ENCODE measurements around the gene CAPN13.

The CAPN13 gene

GRCh38 chr2:30680121-30680520, 127.1 kb downstream of the CAPN13 start:
- POLR2A ChIA-PET, result no interaction called here
- CTCF ChIA-PET, result interaction anchor here (1.1 kb wide), 1 partner anchor 31 kb away, joined by 3 read pairs; no protein-coding TSS in a partner anchor
- 100% methylated on average over 2 of the region's 3 CpGs for WGBS (ENCODE audit: insufficient coverage)
- no peak overlapping the region for H3K27ac ChIP-seq (ENCODE audit: insufficient read depth in 1 of 2, low read depth in 1 of 2, low read length in 2 of 2, poor library complexity in 1 of 2, severe bottlenecking in 2 of 2)
- H3K4me3 ChIP-seq (ENCODE audit: control insufficient read depth in 1 of 7, extremely low read depth in 1 of 7, insufficient read depth in 4 of 7, low read depth in 2 of 7, low read length in 6 of 7), result no peak overlapping the region
- no peak for DNase-seq
- no peaks in the 10 kb centered on the region for H3K4me1 ChIP-seq (ENCODE audit: control extremely low read depth in 1 of 4, control insufficient read depth in 4 of 4, insufficient read depth in 4 of 4, low read length in 3 of 4)
- no peaks in the 10 kb centered on the region for H3K9me3 ChIP-seq (ENCODE audit: control extremely low read depth in 1 of 5, control insufficient read depth in 4 of 5, insufficient read depth in 2 of 5, low read depth in 1 of 5, low read length in 4 of 5)
- H3K27me3 ChIP-seq (replicated peaks in 2 of 5; ENCODE audit: control insufficient read depth in 4 of 5, insufficient read depth in 5 of 5, low read length in 4 of 5), result peaks cover 0 to 3% (median 0%) of the 10 kb centered on the region in 5 experiments
- H3K36me3 ChIP-seq (ENCODE audit: control insufficient read depth in 4 of 4, insufficient read depth in 4 of 4, low read length in 3 of 4), result no peaks in the 10 kb centered on the region

GRCh38 chr2:30679426-30680088, 127.7 kb downstream of the CAPN13 start:
- POLR2A ChIA-PET, result no interaction called here

GRCh38 chr2:30678410-30679137, 128.7 kb downstream of the CAPN13 start:
- Histone ChIP-seq H3K4me3 (ENCODE audit: control insufficient read depth in 1 of 7, extremely low read depth in 1 of 7, insufficient read depth in 4 of 7, low read depth in 2 of 7, low read length in 6 of 7) (no peak overlapping the region), H3K9me3 (ENCODE audit: control extremely low read depth in 1 of 5, control insufficient read depth in 4 of 5, insufficient read depth in 2 of 5, low read depth in 1 of 5, low read length in 4 of 5) (no peaks in the 10 kb centered on the region), H3K4me1 (ENCODE audit: control extremely low read depth in 1 of 4, control insufficient read depth in 4 of 4, insufficient read depth in 4 of 4, low read length in 3 of 4) (no peaks in the 10 kb centered on the region), H3K27ac (ENCODE audit: insufficient read depth in 1 of 2, low read depth in 1 of 2, low read length in 2 of 2, poor library complexity in 1 of 2, severe bottlenecking in 2 of 2) (no peak overlapping the region), H3K27me3 (replicated peaks in 2 of 5; ENCODE audit: control insufficient read depth in 4 of 5, insufficient read depth in 5 of 5, low read length in 4 of 5) (peaks cover 0 to 3% (median 0%) of the 10 kb centered on the region in 5 experiments), H3K36me3 (ENCODE audit: control insufficient read depth in 4 of 4, insufficient read depth in 4 of 4, low read length in 3 of 4) (no peaks in the 10 kb centered on the region)
- DNase-seq, result no peak
- 100% methylated on average over 4 of the region's 11 CpGs for WGBS (ENCODE audit: insufficient coverage)
- ChIA-PET POLR2A (no interaction called here), CTCF (no interaction called here)

More at GRCh38 chr2:30679426-30680088, 127.7 kb downstream of the CAPN13 start:
- WGBS (ENCODE audit: insufficient coverage), result 89% methylated on average over 11 of the region's 12 CpGs
- Histone ChIP-seq H3K4me1 (ENCODE audit: control extremely low read depth in 1 of 4, control insufficient read depth in 4 of 4, insufficient read depth in 4 of 4, low read length in 3 of 4) (no peaks in the 10 kb centered on the region), H3K27ac (ENCODE audit: insufficient read depth in 1 of 2, low read depth in 1 of 2, low read length in 2 of 2, poor library complexity in 1 of 2, severe bottlenecking in 2 of 2) (no peak overlapping the region), H3K9me3 (ENCODE audit: control extremely low read depth in 1 of 5, control insufficient read depth in 4 of 5, insufficient read depth in 2 of 5, low read depth in 1 of 5, low read length in 4 of 5) (no peaks in the 10 kb centered on the region), H3K27me3 (replicated peaks in 2 of 5; ENCODE audit: control insufficient read depth in 4 of 5, insufficient read depth in 5 of 5, low read length in 4 of 5) (peaks cover 0 to 3% (median 0%) of the 10 kb centered on the region in 5 experiments), H3K4me3 (ENCODE audit: control insufficient read depth in 1 of 7, extremely low read depth in 1 of 7, insufficient read depth in 4 of 7, low read depth in 2 of 7, low read length in 6 of 7) (no peak overlapping the region), H3K36me3 (ENCODE audit: control insufficient read depth in 4 of 4, insufficient read depth in 4 of 4, low read length in 3 of 4) (no peaks in the 10 kb centered on the region)
- CTCF ChIA-PET, result no interaction called here
- no peak for DNase-seq

GRCh38 chr2:30677861-30678385, 129.3 kb downstream of the CAPN13 start:
- Histone ChIP-seq H3K4me3 (ENCODE audit: control insufficient read depth in 1 of 7, extremely low read depth in 1 of 7, insufficient read depth in 4 of 7, low read depth in 2 of 7, low read length in 6 of 7) (no peak overlapping the region), H3K4me1 (ENCODE audit: control extremely low read depth in 1 of 4, control insufficient read depth in 4 of 4, insufficient read depth in 4 of 4, low read length in 3 of 4) (no peaks in the 10 kb centered on the region), H3K9me3 (ENCODE audit: control extremely low read depth in 1 of 5, control insufficient read depth in 4 of 5, insufficient read depth in 2 of 5, low read depth in 1 of 5, low read length in 4 of 5) (no peaks in the 10 kb centered on the region), H3K27ac (ENCODE audit: insufficient read depth in 1 of 2, low read depth in 1 of 2, low read length in 2 of 2, poor library complexity in 1 of 2, severe bottlenecking in 2 of 2) (no peak overlapping the region), H3K36me3 (ENCODE audit: control insufficient read depth in 4 of 4, insufficient read depth in 4 of 4, low read length in 3 of 4) (no peaks in the 10 kb centered on the region), H3K27me3 (replicated peaks in 2 of 5; ENCODE audit: control insufficient read depth in 4 of 5, insufficient read depth in 5 of 5, low read length in 4 of 5) (peaks cover 0 to 3% (median 0%) of the 10 kb centered on the region in 5 experiments)
- no peak for DNase-seq
- WGBS (ENCODE audit: insufficient coverage), result 87% methylated on average over 5 of the region's 5 CpGs
- ChIA-PET POLR2A (no interaction called here), CTCF (no interaction called here)

GRCh38 chr2:30677231-30677630, 130.0 kb downstream of the CAPN13 start:
- H3K9me3 ChIP-seq (ENCODE audit: control extremely low read depth in 1 of 5, control insufficient read depth in 4 of 5, insufficient read depth in 2 of 5, low read depth in 1 of 5, low read length in 4 of 5), result no peaks in the 10 kb centered on the region
- ChIA-PET CTCF (no interaction called here), POLR2A (no interaction called here)
- H3K4me1 ChIP-seq (ENCODE audit: control extremely low read depth in 1 of 4, control insufficient read depth in 4 of 4, insufficient read depth in 4 of 4, low read length in 3 of 4), result no peaks in the 10 kb centered on the region
- no peak for DNase-seq
- H3K27me3 ChIP-seq (replicated peaks in 2 of 5; ENCODE audit: control insufficient read depth in 4 of 5, insufficient read depth in 5 of 5, low read length in 4 of 5), result peaks cover 0 to 3% (median 0%) of the 10 kb centered on the region in 5 experiments
- H3K36me3 ChIP-seq (ENCODE audit: control insufficient read depth in 4 of 4, insufficient read depth in 4 of 4, low read length in 3 of 4), result no peaks in the 10 kb centered on the region
- H3K4me3 ChIP-seq (ENCODE audit: control insufficient read depth in 1 of 7, extremely low read depth in 1 of 7, insufficient read depth in 4 of 7, low read depth in 2 of 7, low read length in 6 of 7), result no peak overlapping the region
- H3K27ac ChIP-seq (ENCODE audit: insufficient read depth in 1 of 2, low read depth in 1 of 2, low read length in 2 of 2, poor library complexity in 1 of 2, severe bottlenecking in 2 of 2), result no peak overlapping the region

- Histone ChIP-seq H3K27ac (ENCODE audit: insufficient read depth in 1 of 2, low read depth in 1 of 2, low read length in 2 of 2, poor library complexity in 1 of 2, severe bottlenecking in 2 of 2) (no peak overlapping the region), H3K36me3 (ENCODE audit: control insufficient read depth in 4 of 4, insufficient read depth in 4 of 4, low read length in 3 of 4) (no peaks in the 10 kb centered on the region), H3K4me3 (ENCODE audit: control insufficient read depth in 1 of 7, extremely low read depth in 1 of 7, insufficient read depth in 4 of 7, low read depth in 2 of 7, low read length in 6 of 7) (no peak overlapping the region), H3K9me3 (ENCODE audit: control extremely low read depth in 1 of 5, control insufficient read depth in 4 of 5, insufficient read depth in 2 of 5, low read depth in 1 of 5, low read length in 4 of 5) (peaks cover 0 to 5% (median 2%) of the 10 kb centered on the region in 5 experiments), H3K4me1 (ENCODE audit: control extremely low read depth in 1 of 4, control insufficient read depth in 4 of 4, insufficient read depth in 4 of 4, low read length in 3 of 4) (no peaks in the 10 kb centered on the region), H3K27me3 (replicated peaks in 2 of 5; ENCODE audit: control insufficient read depth in 4 of 5, insufficient read depth in 5 of 5, low read length in 4 of 5) (peaks cover 0 to 2% (median 0%) of the 10 kb centered on the region in 5 experiments)
- CTCF ChIA-PET, result no interaction called here
- POLR2A ChIA-PET, result no interaction called here
- no CpG with 5 or more reads among the region's 2 CpGs for WGBS (ENCODE audit: insufficient coverage)
- DNase-seq, result no peak
Measured at GRCh38 chr2:30675758-30676157, 131.5 kb downstream of the CAPN13 start.

- Histone ChIP-seq H3K4me1 (ENCODE audit: control extremely low read depth in 1 of 4, control insufficient read depth in 4 of 4, insufficient read depth in 4 of 4, low read length in 3 of 4) (no peaks in the 10 kb centered on the region), H3K4me3 (ENCODE audit: control insufficient read depth in 1 of 7, extremely low read depth in 1 of 7, insufficient read depth in 4 of 7, low read depth in 2 of 7, low read length in 6 of 7) (no peak overlapping the region), H3K27ac (ENCODE audit: insufficient read depth in 1 of 2, low read depth in 1 of 2, low read length in 2 of 2, poor library complexity in 1 of 2, severe bottlenecking in 2 of 2) (no peak overlapping the region), H3K27me3 (replicated peaks in 2 of 5; ENCODE audit: control insufficient read depth in 4 of 5, insufficient read depth in 5 of 5, low read length in 4 of 5) (no peaks in the 10 kb centered on the region), H3K9me3 (ENCODE audit: control extremely low read depth in 1 of 5, control insufficient read depth in 4 of 5, insufficient read depth in 2 of 5, low read depth in 1 of 5, low read length in 4 of 5) (peaks cover 0 to 18% (median 14%) of the 10 kb centered on the region in 5 experiments), H3K36me3 (ENCODE audit: control insufficient read depth in 4 of 4, insufficient read depth in 4 of 4, low read length in 3 of 4) (no peaks in the 10 kb centered on the region)
- DNase-seq, result no peak
- POLR2A ChIA-PET, result no interaction called here
- CTCF ChIA-PET, result no interaction called here
- WGBS (ENCODE audit: insufficient coverage), result no CpG with 5 or more reads among the region's 4 CpGs
Measured at GRCh38 chr2:30673127-30673526, 134.1 kb downstream of the CAPN13 start.
